ENCODE measurements around the gene PUSL1.

GRCh38 chr1:1338278-1338677 is 29.9 kb downstream of the PUSL1 start:
- no peak for TF ChIP-seq GATA3 (IDR thresholded peaks at IDR 0.05; ENCODE audit: low read depth, low read length)
- no peak for TF ChIP-seq GATA2 (IDR thresholded peaks at IDR 0.05; ENCODE audit: low read depth, low read length)

Measured in SH-SY5Y (cell line).